IPS-18a (cell line): ENCODE results near the gene PLCB2.
A peak's percentile ranks its signal among the peaks of the same experiment; 100 is the strongest.

ENCODE experiments used
- H3K27ac ChIP-seq: one replicate; pipeline ENCODE4 v1.5.1; 2013; ENCODE audit warnings: low read length
- H3K27me3 ChIP-seq: one replicate; pipeline ENCODE4 v1.6.1; 2013; ENCODE audit warnings: mild to moderate bottlenecking, low read length; ENCODE audit not compliant: control insufficient read depth, insufficient read depth
- H3K36me3 ChIP-seq: one replicate; pipeline ENCODE4 v1.6.1; 2013; ENCODE audit warnings: low read depth, low read length; ENCODE audit not compliant: control insufficient read depth
- H3K4me1 ChIP-seq: one replicate; pipeline ENCODE4 v1.6.1; 2013; ENCODE audit warnings: low read depth, low read length; ENCODE audit not compliant: control insufficient read depth
- H3K4me3 ChIP-seq: one replicate; pipeline ENCODE4 v1.5.1; 2013; ENCODE audit warnings: low read length
- H3K9ac ChIP-seq: one replicate; pipeline ENCODE4 v1.6.1; 2013; ENCODE audit warnings: mild to moderate bottlenecking, low read length, moderate library complexity
- H3K9me3 ChIP-seq: one replicate; pipeline ENCODE4 v1.6.1; 2013; ENCODE audit warnings: low read depth, low read length; ENCODE audit not compliant: control insufficient read depth

PLCB2 gene

GRCh38 chr15:40287505-40287904 is 20.2 kb downstream of the PLCB2 start:
- Histone ChIP-seq H3K27me3 (peaks cover 77% of the 10 kb centered on the region), H3K27ac (no peak overlapping the region), H3K4me1 (peaks cover 24% of the 10 kb centered on the region), H3K36me3 (no peaks in the 10 kb centered on the region), H3K9me3 (no peaks in the 10 kb centered on the region), H3K9ac (no peak overlapping the region), H3K4me3 (no peak overlapping the region)

- Histone ChIP-seq H3K9me3 (no peaks in the 10 kb centered on the region), H3K4me3 (no peak overlapping the region), H3K27me3 (peaks cover 77% of the 10 kb centered on the region), H3K9ac (no peak overlapping the region), H3K27ac (no peak overlapping the region), H3K36me3 (no peaks in the 10 kb centered on the region), H3K4me1 (peaks cover 22% of the 10 kb centered on the region)
These were observed 20.9 kb downstream of the PLCB2 start for GRCh38 chr15:40286794-40287193.

- peaks cover 21% of the 10 kb centered on the region for H3K4me1 ChIP-seq
- no peak overlapping the region for H3K27ac ChIP-seq
- H3K9me3 ChIP-seq = no peaks in the 10 kb centered on the region
- H3K9ac ChIP-seq = no peak overlapping the region
- H3K27me3 ChIP-seq = peaks cover 77% of the 10 kb centered on the region
- H3K4me3 ChIP-seq = no peak overlapping the region
- H3K36me3 ChIP-seq = no peaks in the 10 kb centered on the region
These were observed 21.6 kb downstream of the PLCB2 start for GRCh38 chr15:40286061-40286532.

- no peaks in the 10 kb centered on the region for H3K9me3 ChIP-seq
- peaks cover 78% of the 10 kb centered on the region for H3K27me3 ChIP-seq
- H3K36me3 ChIP-seq = no peaks in the 10 kb centered on the region
- no peak overlapping the region for H3K9ac ChIP-seq
- H3K27ac ChIP-seq = no peak overlapping the region
- peaks cover 25% of the 10 kb centered on the region for H3K4me1 ChIP-seq
- no peak overlapping the region for H3K4me3 ChIP-seq
These were observed 22.2 kb downstream of the PLCB2 start for GRCh38 chr15:40285554-40286011.

GRCh38 chr15:40285151-40285550 is 22.6 kb downstream of the PLCB2 start:
- H3K4me1 ChIP-seq = peaks cover 21% of the 10 kb centered on the region
- peaks cover 78% of the 10 kb centered on the region for H3K27me3 ChIP-seq
- H3K4me3 ChIP-seq = no peak overlapping the region
- H3K9me3 ChIP-seq = no peaks in the 10 kb centered on the region
- H3K9ac ChIP-seq = no peak overlapping the region
- no peaks in the 10 kb centered on the region for H3K36me3 ChIP-seq
- no peak overlapping the region for H3K27ac ChIP-seq

- Histone ChIP-seq H3K9me3 (no peaks in the 10 kb centered on the region), H3K27ac (no peak overlapping the region), H3K27me3 (peaks cover 78% of the 10 kb centered on the region), H3K9ac (no peak overlapping the region), H3K4me3 (peak overlapping the region; percentile 46), H3K36me3 (no peaks in the 10 kb centered on the region), H3K4me1 (peaks cover 20% of the 10 kb centered on the region)
These were observed 24.0 kb downstream of the PLCB2 start for GRCh38 chr15:40283615-40284300.

- H3K27me3 ChIP-seq = peaks cover 82% of the 10 kb centered on the region
These were observed 24.7 kb downstream of the PLCB2 start, which contains the start of gene ANKRD63 for GRCh38 chr15:40282869-40283614. Gene ANKRD63 (minus strand): TSS chr15:40283064. CDS start chr15:40282586, 478 bp downstream.

GRCh38 chr15:40282147-40282868 is 25.4 kb downstream of the PLCB2 start:
- Histone ChIP-seq H3K27me3 (peaks cover 82% of the 10 kb centered on the region), H3K9ac (no peak overlapping the region), H3K4me3 (peak overlapping the region; percentile 46), H3K36me3 (no peaks in the 10 kb centered on the region), H3K4me1 (peaks cover 20% of the 10 kb centered on the region), H3K9me3 (no peaks in the 10 kb centered on the region), H3K27ac (no peak overlapping the region)

More at GRCh38 chr15:40282869-40283614, 24.7 kb downstream of the PLCB2 start, which contains the start of gene ANKRD63:
- Histone ChIP-seq H3K9me3 (no peaks in the 10 kb centered on the region), H3K9ac (no peak within 1 kb of the TSS), H3K36me3 (no peaks in the 10 kb centered on the region), H3K4me3 (peak within 1 kb of the TSS; percentile 46), H3K4me1 (peaks cover 20% of the 10 kb centered on the region), H3K27ac (no peak within 1 kb of the TSS)

GRCh38 chr15:40281801-40282146 is 26.0 kb downstream of the PLCB2 start:
- Histone ChIP-seq H3K4me1 (peaks cover 20% of the 10 kb centered on the region), H3K9ac (no peak overlapping the region)

GRCh38 chr15:40281057-40281800 is 26.5 kb downstream of the PLCB2 start:
- no peaks in the 10 kb centered on the region for H3K36me3 ChIP-seq
- no peaks in the 10 kb centered on the region for H3K9me3 ChIP-seq
- peaks cover 81% of the 10 kb centered on the region for H3K27me3 ChIP-seq
- H3K27ac ChIP-seq = no peak overlapping the region
- H3K9ac ChIP-seq = no peak overlapping the region
- H3K4me1 ChIP-seq = peaks cover 20% of the 10 kb centered on the region
- H3K4me3 ChIP-seq = no peak overlapping the region

More at GRCh38 chr15:40281801-40282146, 26.0 kb downstream of the PLCB2 start:
- Histone ChIP-seq H3K36me3 (no peaks in the 10 kb centered on the region), H3K9me3 (no peaks in the 10 kb centered on the region), H3K27me3 (peaks cover 82% of the 10 kb centered on the region), H3K4me3 (no peak overlapping the region), H3K27ac (no peak overlapping the region)
